Spleen (tissue), 11 donors: ENCODE data around the gene CYBA. TPM values are rescaled to one million over a fixed set of nuclear protein-coding genes. Genes with fewer than 3 reads are reported as not detected.
A peak's percentile ranks its signal among the peaks of the same experiment; 100 is the strongest.

ENCODE experiments used
- DNase-seq: peaks from one replicate; pipeline ENCODE4 v3.0.0-alpha.2; 2020
- H3K27ac ChIP-seq, 8 donors: fragments of 200-600 bp; sonication (generic) in 7 of 8; 1 replicate in 4 of 8; 2 replicates in 4 of 8; pipeline versions ENCODE4 v1.5.0 to v1.8.0; 2016 to 2021; ENCODE audit warnings: inconsistent platforms in 4 of 8, mild to moderate bottlenecking in 4 of 8, moderate library complexity in 1 of 8
- H3K27me3 ChIP-seq, 7 donors: fragments of 200-600 bp; sonication (generic) in 6 of 7; replicated peaks in 1 of 7; 1 replicate in 4 of 7; 2 replicates in 3 of 7; pipeline versions ENCODE4 v1.5.0 to v1.8.0; 2016 to 2021; ENCODE audit warnings: inconsistent platforms in 3 of 7, mild to moderate bottlenecking in 1 of 7
- H3K36me3 ChIP-seq, 6 donors: fragments of 200-600 bp; sonication (generic) in 5 of 6; 1 replicate in 4 of 6; 2 replicates in 2 of 6; pipeline versions ENCODE4 v1.5.0 to v1.8.0; 2016 to 2021; ENCODE audit warnings: inconsistent platforms in 2 of 6
- H3K4me1 ChIP-seq, 6 donors: fragments of 200-600 bp; sonication (generic) in 5 of 6; 1 replicate in 3 of 6; 2 replicates in 3 of 6; pipeline versions ENCODE4 v1.5.0 to v1.8.0; 2016 to 2021; ENCODE audit warnings: inconsistent platforms in 3 of 6
- H3K4me3 ChIP-seq, 8 donors: fragments of 200-600 bp; sonication (generic) in 7 of 8; 1 replicate in 4 of 8; 2 replicates in 4 of 8; pipeline versions ENCODE4 v1.5.0 to v1.8.0; 2016 to 2021; ENCODE audit warnings: inconsistent platforms in 4 of 8, mild to moderate bottlenecking in 4 of 8, moderate library complexity in 2 of 8
- H3K9me3 ChIP-seq, 8 donors: fragments of 200-600 bp; sonication (generic) in 7 of 8; 1 replicate in 4 of 8; 2 replicates in 4 of 8; pipeline versions ENCODE4 v1.5.0 to v1.8.0; 2016 to 2021; ENCODE audit warnings: inconsistent platforms in 4 of 8
- CTCF ChIP-seq, 11 experiments: fragments of 200-600 bp in 7 of 11; fragments of 450-650 bp in 4 of 11; sonication (generic) in 4 of 11; IDR thresholded peaks in 8 of 11; conservative IDR thresholded peaks in 3 of 11; 1 replicate in 7 of 11; 2 replicates in 4 of 11; pipeline versions ENCODE4 v1.4.0 to v1.8.0; 2016 to 2021; ENCODE audit warnings: antibody characterized with exemption in 11 of 11, inconsistent platforms in 4 of 11, mild to moderate bottlenecking in 1 of 11
- POLR2A ChIP-seq, 3 donors: fragments of 450-650 bp; IDR thresholded peaks; one replicate each; pipeline ENCODE4 v1.5.1; 2017; ENCODE audit warnings: antibody characterized with exemption in 3 of 3, mild to moderate bottlenecking in 1 of 3
- POLR2AphosphoS5 ChIP-seq, 3 donors: sonication (generic); formaldehyde crosslinking; IDR thresholded peaks; one replicate each; pipeline ENCODE4 v1.5.1; 2017; ENCODE audit warnings: antibody characterized with exemption in 3 of 3
- WGBS, 5 donors: extraction: QIAGEN DNeasy Blood & Tissue Kit in 3 of 5; methylation state at CpG; one replicate each; pipeline versions ENCODE4 v1.1.5 to v1.1.7; 2013 to 2018; 5-methylcytosine and 5-hydroxymethylcytosine counted together
- intact Hi-C: fragments of 100-400 bp; cut with DNase I; formaldehyde crosslinking; loops from one replicate; pipeline ENCODE4 v1.15.0; 2023; ENCODE audit warnings: low total_unique reads
- polyA plus RNA-seq, 3 donors: library from polyadenylated mRNA; stranded (reverse); fragments of 200-250 nt; gene quantifications; one replicate each; pipeline ENCODE4 v1.2.1, GENCODE V29; 2013
- total RNA-seq, 7 donors: library from RNA; depleted of rRNA in 3 of 7; stranded (reverse); fragments of >200 nt in 3 of 7; fragmentation: NEBNext Ultra II Directional in 4 of 7; extraction: Animal tissue kit (Norgen Biotek cat#: 25700) in 4 of 7; gene quantifications; one replicate each; pipeline versions ENCODE4 v1.1.0 to v1.2.1, GENCODE V29; 2016 to 2021
- donor health status: healthy with polysubstance abuse.
- donor health status: DM: no; HTN: no; CAD: no; lungs with moderate emphysema.
- donor health status: DM: no; HTN: no; CAD: no.
- donor health status: Bipolar disorder and iron deficiency.
- donor health status: healthy.
- donor health status: DM: no; HTN: no; CAD: no.
- donor health status: DM: yes; HTN: yes; CAD: no.

The CYBA gene
- total and polyA plus RNA-seq, 10 donors = 557 to 925 (median 644) TPM

DNA sequence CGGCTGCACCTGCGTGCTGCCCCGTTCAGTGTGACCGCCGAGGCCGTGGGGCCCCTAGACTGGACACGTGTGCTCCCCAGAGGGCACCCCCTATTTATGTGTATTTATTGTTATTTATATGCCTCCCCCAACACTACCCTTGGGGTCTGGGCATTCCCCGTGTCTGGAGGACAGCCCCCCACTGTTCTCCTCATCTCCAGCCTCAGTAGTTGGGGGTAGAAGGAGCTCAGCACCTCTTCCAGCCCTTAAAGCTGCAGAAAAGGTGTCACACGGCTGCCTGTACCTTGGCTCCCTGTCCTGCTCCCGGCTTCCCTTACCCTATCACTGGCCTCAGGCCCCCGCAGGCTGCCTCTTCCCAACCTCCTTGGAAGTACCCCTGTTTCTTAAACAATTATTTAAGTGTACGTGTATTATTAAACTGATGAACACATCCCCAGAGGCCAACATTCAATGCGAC lies 10.8 kb downstream of the CYBA start:
- Histone ChIP-seq H3K9me3 (no peaks in the 10 kb centered on the region), H3K27ac (peak overlapping the region in 1 of 8 donors; percentile 17), H3K27me3 (peaks cover 0 to 48% (median 35%) of the 10 kb centered on the region in 7 donors), H3K36me3 (peaks cover 0 to 32% (median 24%) of the 10 kb centered on the region in 6 donors), H3K4me1 (peaks cover 0 to 96% (median 54%) of the 10 kb centered on the region in 6 donors), H3K4me3 (peak overlapping the region in 1 of 8 donors; percentile 30)
- no peak for DNase-seq
- TF ChIP-seq POLR2A (IDR thresholded peaks at IDR 0.05) (no peak), POLR2AphosphoS5 (IDR thresholded peaks at IDR 0.05) (no peak), CTCF (IDR thresholded peaks at IDR 0.05 in 8 of 11, conservative IDR thresholded peaks at IDR 0.05 in 3 of 11) (no peak)
- 40 to 58% (median 47%) methylated on average over 13 of the region's 13 CpGs for WGBS, 5 donors
- intact Hi-C loops = no loop called here

DNA sequence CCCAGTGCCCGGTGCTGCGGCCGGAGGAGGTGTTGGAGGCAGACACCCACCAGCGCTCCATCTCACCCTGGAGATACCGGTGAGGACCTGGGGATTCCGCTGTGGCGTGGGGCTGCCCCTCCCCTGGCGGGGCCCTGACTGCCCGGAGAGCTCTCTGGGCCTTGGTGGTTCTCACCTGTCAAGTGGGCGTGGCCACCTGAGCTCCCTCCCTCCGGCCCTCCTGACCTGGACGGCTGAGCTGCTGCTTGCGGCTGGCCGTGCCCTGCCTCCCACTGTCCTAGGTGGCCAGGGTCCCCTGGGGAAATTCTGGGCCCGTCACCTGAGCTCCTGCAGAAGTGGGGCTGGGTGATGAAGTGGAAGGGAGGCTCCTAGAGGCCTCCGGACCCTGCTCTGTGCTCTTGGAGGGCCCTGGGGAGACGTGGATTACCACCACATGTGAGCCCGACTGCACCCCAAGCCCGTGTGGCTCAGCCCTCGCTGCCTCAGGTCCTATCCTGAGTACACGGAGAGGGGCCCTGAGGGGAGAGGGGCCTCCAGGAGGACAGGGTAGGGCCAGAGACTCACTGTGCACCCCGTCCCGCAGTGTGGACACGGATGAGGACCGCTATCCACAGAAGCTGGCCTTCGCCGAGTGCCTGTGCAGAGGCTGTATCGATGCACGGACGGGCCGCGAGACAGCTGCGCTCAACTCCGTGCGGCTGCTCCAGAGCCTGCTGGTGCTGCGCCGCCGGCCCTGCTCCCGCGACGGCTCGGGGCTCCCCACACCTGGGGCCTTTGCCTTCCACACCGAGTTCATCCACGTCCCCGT lies 11.4 kb downstream of the CYBA start:
- no peak for DNase-seq

GRCh38 chr16:88638323-88639230 lies 12.3 kb downstream of the CYBA start, which contains the start of gene IL17C:
IL17C (plus strand) TSS chr16:88638572; CDS start chr16:88638642, 70 bp downstream.
- Histone ChIP-seq H3K27me3 (peaks cover 0 to 48% (median 35%) of the 10 kb centered on the region in 7 donors), H3K27ac (peak within 1 kb of the TSS in 3 of 8 donors; percentile 44 to 94 (median 51)), H3K36me3 (peaks cover 0 to 17% (median 12%) of the 10 kb centered on the region in 6 donors), H3K9me3 (no peaks in the 10 kb centered on the region), H3K4me3 (peak within 1 kb of the TSS in 1 of 8 donors; percentile 30), H3K4me1 (peaks cover 2 to 96% (median 67%) of the 10 kb centered on the region in 6 donors)
- DNase-seq = no peak
- 28 to 54% (median 40%) methylated on average over 15 to 27 of the region's 27 CpGs for WGBS, 5 donors
- TF ChIP-seq POLR2AphosphoS5 (IDR thresholded peaks at IDR 0.05) = peak; percentile 76 to 84 (median 80)
- TF ChIP-seq POLR2A (IDR thresholded peaks at IDR 0.05) = no peak
- no peak for TF ChIP-seq CTCF (IDR thresholded peaks at IDR 0.05 in 8 of 11, conservative IDR thresholded peaks at IDR 0.05 in 3 of 11)
- intact Hi-C loops = no loop called here

More for the DNA sequence above, 11.4 kb downstream of the CYBA start:
- intact Hi-C loops = no loop called here
- TF ChIP-seq CTCF (IDR thresholded peaks at IDR 0.05 in 8 of 11, conservative IDR thresholded peaks at IDR 0.05 in 3 of 11) (no peak), POLR2AphosphoS5 (IDR thresholded peaks at IDR 0.05) (peak; percentile 25 to 77 (median 51)), POLR2A (IDR thresholded peaks at IDR 0.05) (no peak)
- peak overlapping the region in 1 of 8 donors; percentile 30 for H3K4me3 ChIP-seq
- no peak overlapping the region for H3K27ac ChIP-seq
- H3K27me3 ChIP-seq = peaks cover 0 to 48% (median 35%) of the 10 kb centered on the region in 7 donors
- peaks cover 0 to 26% (median 19%) of the 10 kb centered on the region in 6 donors for H3K36me3 ChIP-seq
- no peaks in the 10 kb centered on the region for H3K9me3 ChIP-seq
- WGBS, 5 donors = 23 to 44% (median 31%) methylated on average over 10 to 45 of the region's 45 CpGs
- peaks cover 0 to 96% (median 60%) of the 10 kb centered on the region in 6 donors for H3K4me1 ChIP-seq
